K562 (cell line): Measurements from ENCODE around the gene TCHP. TPM values are rescaled to one million over a fixed set of nuclear protein-coding genes. Genes with fewer than 3 reads are reported as not detected.

Source experiments
- ATAC-seq: fragments of 200-7000 bp; cut with Tn5 transposase; 3 replicates; pipeline ENCODE4 v1.9.1; 2020; ENCODE audit warnings: moderate library complexity
- BruUV-seq: library from RNA; stranded (reverse); fragments of 400-500 nt; replicated peaks from 2 replicates; lab custom pipeline; 2021; lab: Mats Ljungman, UMichigan
- CTCF ChIA-PET: fragments of 300-600 bp; formaldehyde crosslinking; extraction: SDS; loops from one replicate; lab custom pipeline; 2021; ENCODE audit warnings: low intra/inter-chr PET ratio; lab: Yijun Ruan, JAX
- POLR2A ChIA-PET: fragments of 300-600, 350-650 bp; sonication (Branson Sonifier 250); formaldehyde crosslinking; extraction: SDS; loops from one replicate; lab custom pipeline; 2021; ENCODE audit warnings: antibody characterized with exemption, inconsistent platforms; lab: Yijun Ruan, JAX
- DNase-seq, 4 experiments: peaks; one replicate each; pipeline versions ENCODE4 v3.0.0 to v3.0.0-alpha.2; 2011 to 2018; ENCODE audit warnings: low spot score in 3 of 4, mixed read lengths in 3 of 4; ENCODE audit errors: extremely low read depth in 1 of 4
- FAIRE-seq: peaks from 2 replicates; lab custom pipeline; 2011; peaks lifted over from hg19 to GRCh38; lab: Jason Lieb, UNC
- H2AFZ ChIP-seq: 2 replicates; pipeline ENCODE4 v1.6.0; 2011; ENCODE audit warnings: low read depth, low read length, control low read depth, inconsistent platforms
- H3K27ac ChIP-seq: fragments of 200-600 bp; 3 replicates; pipeline ENCODE4 v1.8.0; 2011; ENCODE audit warnings: low read depth, mild to moderate bottlenecking, control low read depth, inconsistent platforms, low read length, moderate library complexity, mixed read lengths; ENCODE audit errors: extremely low read depth
- H3K27me3 ChIP-seq, 2 experiments: fragments of 300-600 bp in 1 of 2; 2 replicates in 1 of 2; 3 replicates in 1 of 2; pipeline versions ENCODE4 v1.6.0 to v1.8.0; 2011; ENCODE audit warnings: inconsistent platforms in 2 of 2, low read length in 2 of 2, mild to moderate bottlenecking in 1 of 2, mixed read lengths in 1 of 2, moderate library complexity in 1 of 2; ENCODE audit not compliant: control insufficient read depth in 2 of 2, insufficient read depth in 2 of 2
- H3K36me3 ChIP-seq: fragments of 300-600 bp; 3 replicates; pipeline ENCODE4 v1.8.0; 2011; ENCODE audit warnings: mild to moderate bottlenecking, low read length, inconsistent platforms; ENCODE audit not compliant: control insufficient read depth, insufficient read depth
- H3K4me1 ChIP-seq, 2 experiments: fragments of 200-600 bp in 1 of 2; replicated peaks in 1 of 2; 2 replicates in 1 of 2; 3 replicates in 1 of 2; pipeline versions ENCODE4 v1.5.1 to v1.8.0; 2011; ENCODE audit warnings: inconsistent platforms in 2 of 2, low read length in 2 of 2, mild to moderate bottlenecking in 1 of 2, mixed read lengths in 1 of 2, moderate library complexity in 1 of 2; ENCODE audit not compliant: control insufficient read depth in 2 of 2, insufficient read depth in 2 of 2
- H3K4me2 ChIP-seq: 2 replicates; pipeline ENCODE4 v1.6.1; 2011; ENCODE audit warnings: low read length, control low read depth, inconsistent platforms, mixed read lengths; ENCODE audit not compliant: insufficient read depth
- H3K4me3 ChIP-seq: fragments of 200-600 bp; sonication (generic), shearing (Covaris generic); 2 replicates; pipeline ENCODE4 v1.5.1; 2016; ENCODE audit warnings: control low read depth, inconsistent platforms
- H3K79me2 ChIP-seq: fragments of 200-600 bp; 3 replicates; pipeline ENCODE4 v1.8.0; 2011; ENCODE audit warnings: low read length, inconsistent platforms; ENCODE audit not compliant: control insufficient read depth, insufficient read depth
- H3K9ac ChIP-seq, 2 experiments: 2 replicates each; pipeline versions ENCODE4 v1.6.0 to v1.6.1; 2011; ENCODE audit warnings: low read depth in 2 of 2, low read length in 2 of 2, control low read depth in 1 of 2, inconsistent platforms in 1 of 2, mild to moderate bottlenecking in 1 of 2, mixed read lengths in 1 of 2; ENCODE audit not compliant: insufficient read depth in 1 of 2
- H3K9me1 ChIP-seq: one replicate; pipeline ENCODE4 v1.6.0; 2011; ENCODE audit warnings: inconsistent platforms, mild to moderate bottlenecking, low read length, moderate library complexity; ENCODE audit not compliant: control insufficient read depth, insufficient read depth
- H3K9me3 ChIP-seq: replicated peaks from 2 replicates; pipeline ENCODE4 v1.5.1; 2011; ENCODE audit warnings: low read depth, low read length, inconsistent platforms; ENCODE audit not compliant: control insufficient read depth, insufficient read depth
- H4K20me1 ChIP-seq: replicated peaks from 2 replicates; pipeline ENCODE4 v1.6.1; 2011; ENCODE audit warnings: low read length, inconsistent platforms, mixed read lengths; ENCODE audit not compliant: control insufficient read depth, insufficient read depth
- BHLHE40 ChIP-seq: IDR thresholded peaks from 2 replicates; pipeline ENCODE4 v1.6.1; 2011; ENCODE audit warnings: low read length, improper control_type of control experiment
- FOXJ3 ChIP-seq: sonication (generic); formaldehyde crosslinking; IDR thresholded peaks from 2 replicates; pipeline ENCODE4 v1.4.0; 2020; ENCODE audit warnings: mild to moderate bottlenecking, missing genetic modification reagents
- KLF1 ChIP-seq: fragments of 450-650 bp; IDR thresholded peaks from 2 replicates; pipeline ENCODE4 v1.6.1; 2016; ENCODE audit warnings: missing genetic modification characterization, missing compliant biosample characterization
- MAX ChIP-seq: sonication (generic); formaldehyde crosslinking; IDR thresholded peaks from 2 replicates; pipeline ENCODE4 v1.9.0; 2022; ENCODE audit warnings: mild to moderate bottlenecking, missing genetic modification reagents
- NFRKB ChIP-seq: fragments of 450-650 bp; IDR thresholded peaks from 2 replicates; pipeline ENCODE4 v1.6.1; 2016; ENCODE audit warnings: low read depth
- NFXL1 ChIP-seq: fragments of 450-650 bp; formaldehyde crosslinking; IDR thresholded peaks from 2 replicates; pipeline ENCODE4 v1.4.0; 2021; ENCODE audit warnings: mild to moderate bottlenecking
- POLR2G ChIP-seq: fragments of 200-400 bp; formaldehyde crosslinking; IDR thresholded peaks from 2 replicates; pipeline ENCODE4 v1.6.1; 2017; ENCODE audit warnings: low read depth, mild to moderate bottlenecking, antibody characterized with exemption, low read length, moderate library complexity
- RAD21 ChIP-seq, 2 experiments: fragments of 250-450 bp in 1 of 2; fragments of 450-650 bp in 1 of 2; sonication (Bioruptor Pico) in 1 of 2; formaldehyde crosslinking in 1 of 2; IDR thresholded peaks in 1 of 2; conservative IDR thresholded peaks in 1 of 2; 2 replicates each; pipeline versions ENCODE4 v1.4.0 to v1.8.0; 2020 to 2022; ENCODE audit warnings: mild to moderate bottlenecking in 2 of 2, moderate library complexity in 1 of 2
- SMARCA5 ChIP-seq: fragments of 450-650 bp; IDR thresholded peaks from 2 replicates; pipeline ENCODE4 v1.6.1; 2016
- SMARCB1 ChIP-seq: IDR thresholded peaks from 2 replicates; pipeline ENCODE4 v1.6.1; 2011; ENCODE audit warnings: improper control_type of control experiment, low read depth; ENCODE audit not compliant: insufficient read length
- SNIP1 ChIP-seq: fragments of 450-650 bp; IDR thresholded peaks from 2 replicates; pipeline ENCODE4 v1.7.1; 2017; ENCODE audit warnings: low read depth, mild to moderate bottlenecking
- TFAP4 ChIP-seq: sonication (generic); formaldehyde crosslinking; IDR thresholded peaks from 2 replicates; pipeline ENCODE4 v1.8.0; 2022; ENCODE audit warnings: missing genetic modification reagents, mild to moderate bottlenecking, moderate library complexity, borderline replicate concordance
- ZBTB33 ChIP-seq: sonication (generic); formaldehyde crosslinking; IDR thresholded peaks from 2 replicates; pipeline ENCODE4 v1.8.1; 2023; ENCODE audit warnings: mild to moderate bottlenecking, missing genetic modification reagents
- ZNF224 ChIP-seq: sonication (generic); formaldehyde crosslinking; IDR thresholded peaks from 2 replicates; pipeline ENCODE4 v1.8.0; 2022; ENCODE audit warnings: mild to moderate bottlenecking, missing genetic modification reagents
- WGBS: fragments of 100-300 bp; shearing (Covaris generic); methylation state at CpG from one replicate; pipeline ENCODE4 v1.1.6; 2016; ENCODE audit warnings: low coverage, mixed read lengths; ENCODE audit not compliant: insufficient coverage; ENCODE audit errors: missing lambda C conversion rate; 5-methylcytosine and 5-hydroxymethylcytosine counted together
- in situ Hi-C: fragments of 300-500 bp; cut with MboI; formaldehyde crosslinking; loops from 4 replicates; pipeline ENCODE4 v1.15.0; 2018; ENCODE audit warnings: inconsistent platforms, mixed read lengths
- intact Hi-C: fragments of 100-400 bp; cut with micrococcal nuclease; formaldehyde crosslinking; loops from 2 replicates; pipeline ENCODE4 v1.14.2; 2022
- polyA plus RNA-seq, 8 experiments: library from polyadenylated mRNA; depleted of rRNA in 4 of 8; stranded (reverse) in 5 of 8; unstranded in 3 of 8; fragments of >200 nt; fragmentation: Nextera tagmentation in 2 of 8; fragmentation: Illumina TruSeq in 1 of 8; extraction: Ambion mirVana in 2 of 8; extraction: Trizol in 1 of 8; gene quantifications; 2 replicates each; pipeline versions ENCODE4 v1.2.1 to v1.2.3, GENCODE V29; 2011 to 2014; ENCODE audit warnings: inconsistent platforms in 1 of 8, missing spikeins in 1 of 8
- total RNA-seq, 7 experiments: library from RNA; depleted of rRNA in 6 of 7; stranded (reverse); fragments of >200 nt in 6 of 7; fragmentation: Illumina TruSeq in 2 of 7; extraction: Trizol in 2 of 7; gene quantifications; 2 replicates each; pipeline versions ENCODE4 v1.2.1 to v1.2.3, GENCODE V29; 2011 to 2021; ENCODE audit warnings: low replicate concordance in 1 of 7
- TF ChIP-seq, protein P1 (sequence below), 2 experiments: IDR thresholded peaks; 2 replicates each; pipeline ENCODE4 v1.6.1; 2011; ENCODE audit warnings: borderline replicate concordance in 1 of 2, control low read depth in 1 of 2, low read depth in 1 of 2, low read length in 1 of 2, mild to moderate bottlenecking in 1 of 2, mixed read lengths in 1 of 2, moderate library complexity in 1 of 2; ENCODE audit not compliant: insufficient read depth in 1 of 2, insufficient read length in 1 of 2, poor library complexity in 1 of 2, severe bottlenecking in 1 of 2; ENCODE audit errors: extremely low read depth in 1 of 2
- TF ChIP-seq, protein P2 (sequence below): fragments of 450-650 bp; IDR thresholded peaks from 2 replicates; pipeline ENCODE4 v1.6.1; 2016; ENCODE audit warnings: missing biosample characterization, missing genetic modification characterization

TCHP gene
- total and polyA plus RNA-seq, 9 of the 15 experiments (the other 6 are each of a cell fraction or from before 2014, with no cell fraction given), result 3.4 to 30.4 (median 19.7) TPM

DNA sequence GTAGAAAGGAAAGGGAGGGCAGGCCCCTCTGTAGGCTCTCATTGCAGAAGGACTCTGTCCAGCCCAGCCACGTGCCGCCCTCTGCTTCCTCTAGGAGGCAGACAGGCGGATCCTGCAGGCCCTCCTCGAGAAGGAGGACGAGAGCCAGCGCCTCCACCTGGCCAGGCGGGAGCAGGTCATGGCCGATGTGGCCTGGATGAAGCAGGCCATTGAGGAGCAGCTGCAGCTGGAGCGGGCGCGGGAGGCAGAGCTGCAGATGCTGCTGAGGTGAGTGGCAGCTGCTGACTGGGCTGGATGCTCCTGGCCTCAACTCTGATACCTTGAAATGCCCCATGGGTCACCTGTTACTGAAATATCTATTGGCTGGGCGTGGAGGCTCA, 10.9 kb downstream of the TCHP start:
- FAIRE-seq, result peak; percentile 70
- Histone ChIP-seq H3K9ac (no peak overlapping the region), H3K27ac (no peak overlapping the region), H3K4me3 (no peak overlapping the region), H3K4me2 (no peak overlapping the region), H4K20me1 (0 out of 2 replicates have a peak, but pooled peaks cover 3% of the 10 kb centered on the region), H3K36me3 (peaks cover 78% of the 10 kb centered on the region; the same call in 2 of the 3 replicates), H3K27me3 (no peaks in the 10 kb centered on the region), H3K4me1 (peaks cover 0 to 3% of the 10 kb centered on the region in 2 experiments; a peak in 1 of 5 replicates), H3K9me1 (no peaks in the 10 kb centered on the region), H2AFZ (no peak overlapping the region), H3K79me2 (no peaks in the 10 kb centered on the region), H3K9me3 (no peaks in the 10 kb centered on the region)
- in situ Hi-C loops, result no loop called here
- 57% methylated on average over 10 of the region's 12 CpGs for WGBS
- peak; percentile 100 for ATAC-seq
- ChIA-PET POLR2A (interaction anchor here (0.6 to 2.1 kb wide), 4 partner anchors 10 to 333 kb away, joined by 4 to 13 read pairs (median 4); partner anchors contain the start of gene TCHP), CTCF (no interaction called here)
- DNase-seq, result peak; percentile 75 to 81 (median 78)
- intact Hi-C loops, result no loop called here
- BruUV-seq, result no TSS peak
- TF ChIP-seq NFXL1 (CRISPR knock-in tag) (no peak), ZNF224 (CRISPR knock-in tag) (0 out of 2 replicates have a peak, but pooled peaks have one; percentile 26), ZBTB33 (CRISPR knock-in tag) (peak; percentile 97), RAD21 (CRISPR knock-in tag; conservative IDR thresholded peaks at IDR 0.05 in 1 of 2, IDR thresholded peaks at IDR 0.05 in 1 of 2) (peak in 1 of 2 experiments; percentile 62; a peak in 2 of 4 replicates), TFAP4 (peak; percentile 74; the same call in 1 of the 2 replicates), BHLHE40 (peak; percentile 85), POLR2G (peak; percentile 43; the same call in 1 of the 2 replicates), MAX (CRISPR knock-in tag) (peak; percentile 91), SMARCA5 (0 out of 2 replicates have a peak, but pooled peaks have one; percentile 25), SNIP1 (no peak), KLF1 (peak; percentile 99), FOXJ3 (CRISPR knock-in tag) (no peak), SMARCB1 (no peak), NFRKB (no peak)
- TF ChIP-seq, protein P1, sequence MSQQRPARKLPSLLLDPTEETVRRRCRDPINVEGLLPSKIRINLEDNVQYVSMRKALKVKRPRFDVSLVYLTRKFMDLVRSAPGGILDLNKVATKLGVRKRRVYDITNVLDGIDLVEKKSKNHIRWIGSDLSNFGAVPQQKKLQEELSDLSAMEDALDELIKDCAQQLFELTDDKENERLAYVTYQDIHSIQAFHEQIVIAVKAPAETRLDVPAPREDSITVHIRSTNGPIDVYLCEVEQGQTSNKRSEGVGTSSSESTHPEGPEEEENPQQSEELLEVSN (IDR thresholded peaks at IDR 0.05; ENCODE audit: borderline replicate concordance in 1 of 2, extremely low read depth in 1 of 2, insufficient read depth in 1 of 2, insufficient read length in 1 of 2, low read depth in 1 of 2, low read length in 1 of 2, poor library complexity in 1 of 2, severe bottlenecking in 1 of 2), result peak; percentile 38 to 78
- TF ChIP-seq, protein P2, sequence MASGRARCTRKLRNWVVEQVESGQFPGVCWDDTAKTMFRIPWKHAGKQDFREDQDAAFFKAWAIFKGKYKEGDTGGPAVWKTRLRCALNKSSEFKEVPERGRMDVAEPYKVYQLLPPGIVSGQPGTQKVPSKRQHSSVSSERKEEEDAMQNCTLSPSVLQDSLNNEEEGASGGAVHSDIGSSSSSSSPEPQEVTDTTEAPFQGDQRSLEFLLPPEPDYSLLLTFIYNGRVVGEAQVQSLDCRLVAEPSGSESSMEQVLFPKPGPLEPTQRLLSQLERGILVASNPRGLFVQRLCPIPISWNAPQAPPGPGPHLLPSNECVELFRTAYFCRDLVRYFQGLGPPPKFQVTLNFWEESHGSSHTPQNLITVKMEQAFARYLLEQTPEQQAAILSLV (tag), result no peak
